Pulmonary artery endothelial cell (primary cell): ENCODE results near the gene UQCRHL. TPM values are rescaled to one million over a fixed set of nuclear protein-coding genes. Genes with fewer than 3 reads are reported as not detected.
A peak's percentile ranks its signal among the peaks of the same experiment; 100 is the strongest.

Source experiments
- DNase-seq: peaks from one replicate; pipeline ENCODE4 v3.0.0-alpha.2; 2011; ENCODE audit warnings: low read depth, low spot score
- total RNA-seq: library from RNA; depleted of rRNA; stranded (reverse); fragments of >200 nt; gene quantifications from 2 replicates; pipeline ENCODE4 v1.2.3, GENCODE V29; 2014

UQCRHL gene
- total RNA-seq, 1 donor from 2014 or later, result 4.7 TPM

GRCh38 chr1:15799004-15799867 is 8.2 kb downstream of the UQCRHL start:
- DNase-seq, result peak; percentile 82

- DNase-seq, result no peak
Observed at GRCh38 chr1:15797614-15798390, 9.6 kb downstream of the UQCRHL start.

- DNase-seq, result no peak
Observed at GRCh38 chr1:15796086-15796462, 11.4 kb downstream of the UQCRHL start.

- DNase-seq, result no peak
Observed at GRCh38 chr1:15788624-15789301, 18.7 kb downstream of the UQCRHL start.

GRCh38 chr1:15786581-15786980 is 20.9 kb downstream of the UQCRHL start:
- DNase-seq, result no peak

- DNase-seq, result no peak
Observed at GRCh38 chr1:15785683-15786082, 21.8 kb downstream of the UQCRHL start.

- DNase-seq, result no peak
Observed at GRCh38 chr1:15777909-15778707, 29.3 kb downstream of the UQCRHL start.

- DNase-seq, result no peak
Observed at GRCh38 chr1:15775706-15776105, 31.7 kb downstream of the UQCRHL start.

- DNase-seq, result no peak
Observed at GRCh38 chr1:15771836-15772515, 35.5 kb downstream of the UQCRHL start.

- DNase-seq, result no peak
Observed at GRCh38 chr1:15770313-15770962, 37.0 kb downstream of the UQCRHL start.

GRCh38 chr1:15768388-15768787 is 39.1 kb downstream of the UQCRHL start:
- no peak for DNase-seq

- DNase-seq, result no peak
Observed at GRCh38 chr1:15767941-15768340, 39.5 kb downstream of the UQCRHL start.

- DNase-seq, result peak; percentile 72
Observed at GRCh38 chr1:15765495-15766194, 41.8 kb downstream of the UQCRHL start.

GRCh38 chr1:15764890-15765289 is 42.6 kb downstream of the UQCRHL start:
- no peak for DNase-seq

- no peak for DNase-seq
Observed at GRCh38 chr1:15764269-15764764, 43.1 kb downstream of the UQCRHL start.

GRCh38 chr1:15762546-15762945 is 44.9 kb downstream of the UQCRHL start:
- DNase-seq, result no peak

- DNase-seq, result no peak
Observed at GRCh38 chr1:15761366-15762128, 45.9 kb downstream of the UQCRHL start.

- DNase-seq, result peak; percentile 77
Observed at GRCh38 chr1:15760520-15761211, 46.8 kb downstream of the UQCRHL start.
